ENCODE data around the gene FER. TPM values are rescaled to one million over a fixed set of nuclear protein-coding genes. Genes with fewer than 3 reads are reported as not detected.
"Not testable (repeated sequence)": the region's sequence is repeated elsewhere in the genome, so short reads cannot be mapped to it uniquely, and the experiment has no call there.

The FER gene
- polyA plus RNA-seq, 1 donor from 2014 or later: 8.5 TPM

- H3K27ac ChIP-seq (ENCODE audit: low read length); H3K27me3 ChIP-seq (ENCODE audit: insufficient read depth, low read depth, low read length); H3K36me3 ChIP-seq (ENCODE audit: insufficient read depth, low read length); H3K4me2 ChIP-seq (ENCODE audit: low read length); H2AFZ ChIP-seq (ENCODE audit: low read depth, low read length); H3K9ac ChIP-seq (ENCODE audit: low read length); H3F3A ChIP-seq (ENCODE audit: insufficient read depth, low read length, poor library complexity, severe bottlenecking); H4K20me1 ChIP-seq (ENCODE audit: insufficient read depth); H3K4me3 ChIP-seq (ENCODE audit: low read length); H3K79me2 ChIP-seq (replicated peaks; ENCODE audit: insufficient read depth, low read length); H3K9me2 ChIP-seq (ENCODE audit: insufficient read depth, low read length); H3K9me3 ChIP-seq (ENCODE audit: low read length): not testable (repeated sequence)
Observed at GRCh38 chr5:109025729-109026128, 278.0 kb downstream of the FER start.

DNA sequence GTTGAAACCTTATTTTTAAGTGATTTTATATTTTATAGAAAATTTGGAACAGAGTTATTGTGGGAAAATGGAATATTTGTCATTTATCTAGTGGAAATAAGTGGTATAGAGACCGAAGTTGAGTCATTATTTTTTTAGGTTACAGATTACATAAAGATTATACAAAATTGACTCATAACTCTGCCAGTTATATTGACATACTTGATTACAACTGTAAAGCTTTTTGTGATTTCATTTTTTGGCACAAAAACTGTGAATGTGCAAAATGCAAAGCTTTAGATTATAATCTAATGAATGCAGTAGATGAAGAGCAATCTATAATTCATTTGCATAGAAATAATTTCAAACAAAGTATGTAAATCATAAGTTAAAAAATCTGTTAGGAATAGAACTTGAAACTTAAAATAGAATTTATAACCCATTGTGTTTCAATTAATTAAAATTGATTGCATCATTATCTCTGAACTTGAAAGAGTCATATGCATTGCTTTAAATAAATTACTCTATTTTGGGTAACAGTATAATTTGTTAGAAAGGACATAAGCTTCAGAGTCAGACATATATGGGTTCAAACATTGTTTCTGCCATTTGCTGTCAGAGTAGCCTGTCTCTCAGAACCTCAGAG is 280.4 kb downstream of the FER start:
- H3K27ac ChIP-seq (ENCODE audit: low read length): no peak overlapping the region
- no peaks in the 10 kb centered on the region for H3K27me3 ChIP-seq (ENCODE audit: insufficient read depth, low read depth, low read length)
- no peaks in the 10 kb centered on the region for H3K79me2 ChIP-seq (replicated peaks; ENCODE audit: insufficient read depth, low read length)
- no peak overlapping the region for H2AFZ ChIP-seq (ENCODE audit: low read depth, low read length)
- H3K4me2 ChIP-seq (ENCODE audit: low read length): no peak overlapping the region
- H3K4me3 ChIP-seq (ENCODE audit: low read length): no peak overlapping the region
- H3K9ac ChIP-seq (ENCODE audit: low read length): no peak overlapping the region
- H3F3A ChIP-seq (ENCODE audit: insufficient read depth, low read length, poor library complexity, severe bottlenecking): no peaks in the 10 kb centered on the region
- H4K20me1 ChIP-seq (ENCODE audit: insufficient read depth): no peaks in the 10 kb centered on the region
- no peaks in the 10 kb centered on the region for H3K36me3 ChIP-seq (ENCODE audit: insufficient read depth, low read length)
- TF ChIP-seq RAD21 (conservative IDR thresholded peaks at IDR 0.05) (no peak), POLR2AphosphoS5 (IDR thresholded peaks at IDR 0.05) (no peak), TAF1 (IDR thresholded peaks at IDR 0.05; ENCODE audit: low read depth) (no peak), MXI1 (conservative IDR thresholded peaks at IDR 0.05; ENCODE audit: poor library complexity, severe bottlenecking) (no peak), SMC3 (conservative IDR thresholded peaks at IDR 0.05; ENCODE audit: poor library complexity) (no peak), EZH2 (IDR thresholded peaks at IDR 0.05; ENCODE audit: borderline replicate concordance, insufficient read depth, low read length, poor library complexity, severe bottlenecking) (no peak), EP300 (conservative IDR thresholded peaks at IDR 0.05; ENCODE audit: poor library complexity, severe bottlenecking) (no peak)
- TF ChIP-seq, protein P1, sequence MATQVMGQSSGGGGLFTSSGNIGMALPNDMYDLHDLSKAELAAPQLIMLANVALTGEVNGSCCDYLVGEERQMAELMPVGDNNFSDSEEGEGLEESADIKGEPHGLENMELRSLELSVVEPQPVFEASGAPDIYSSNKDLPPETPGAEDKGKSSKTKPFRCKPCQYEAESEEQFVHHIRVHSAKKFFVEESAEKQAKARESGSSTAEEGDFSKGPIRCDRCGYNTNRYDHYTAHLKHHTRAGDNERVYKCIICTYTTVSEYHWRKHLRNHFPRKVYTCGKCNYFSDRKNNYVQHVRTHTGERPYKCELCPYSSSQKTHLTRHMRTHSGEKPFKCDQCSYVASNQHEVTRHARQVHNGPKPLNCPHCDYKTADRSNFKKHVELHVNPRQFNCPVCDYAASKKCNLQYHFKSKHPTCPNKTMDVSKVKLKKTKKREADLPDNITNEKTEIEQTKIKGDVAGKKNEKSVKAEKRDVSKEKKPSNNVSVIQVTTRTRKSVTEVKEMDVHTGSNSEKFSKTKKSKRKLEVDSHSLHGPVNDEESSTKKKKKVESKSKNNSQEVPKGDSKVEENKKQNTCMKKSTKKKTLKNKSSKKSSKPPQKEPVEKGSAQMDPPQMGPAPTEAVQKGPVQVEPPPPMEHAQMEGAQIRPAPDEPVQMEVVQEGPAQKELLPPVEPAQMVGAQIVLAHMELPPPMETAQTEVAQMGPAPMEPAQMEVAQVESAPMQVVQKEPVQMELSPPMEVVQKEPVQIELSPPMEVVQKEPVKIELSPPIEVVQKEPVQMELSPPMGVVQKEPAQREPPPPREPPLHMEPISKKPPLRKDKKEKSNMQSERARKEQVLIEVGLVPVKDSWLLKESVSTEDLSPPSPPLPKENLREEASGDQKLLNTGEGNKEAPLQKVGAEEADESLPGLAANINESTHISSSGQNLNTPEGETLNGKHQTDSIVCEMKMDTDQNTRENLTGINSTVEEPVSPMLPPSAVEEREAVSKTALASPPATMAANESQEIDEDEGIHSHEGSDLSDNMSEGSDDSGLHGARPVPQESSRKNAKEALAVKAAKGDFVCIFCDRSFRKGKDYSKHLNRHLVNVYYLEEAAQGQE (IDR thresholded peaks at IDR 0.05; ENCODE audit: borderline replicate concordance): no peak
- TF ChIP-seq, protein P2, sequence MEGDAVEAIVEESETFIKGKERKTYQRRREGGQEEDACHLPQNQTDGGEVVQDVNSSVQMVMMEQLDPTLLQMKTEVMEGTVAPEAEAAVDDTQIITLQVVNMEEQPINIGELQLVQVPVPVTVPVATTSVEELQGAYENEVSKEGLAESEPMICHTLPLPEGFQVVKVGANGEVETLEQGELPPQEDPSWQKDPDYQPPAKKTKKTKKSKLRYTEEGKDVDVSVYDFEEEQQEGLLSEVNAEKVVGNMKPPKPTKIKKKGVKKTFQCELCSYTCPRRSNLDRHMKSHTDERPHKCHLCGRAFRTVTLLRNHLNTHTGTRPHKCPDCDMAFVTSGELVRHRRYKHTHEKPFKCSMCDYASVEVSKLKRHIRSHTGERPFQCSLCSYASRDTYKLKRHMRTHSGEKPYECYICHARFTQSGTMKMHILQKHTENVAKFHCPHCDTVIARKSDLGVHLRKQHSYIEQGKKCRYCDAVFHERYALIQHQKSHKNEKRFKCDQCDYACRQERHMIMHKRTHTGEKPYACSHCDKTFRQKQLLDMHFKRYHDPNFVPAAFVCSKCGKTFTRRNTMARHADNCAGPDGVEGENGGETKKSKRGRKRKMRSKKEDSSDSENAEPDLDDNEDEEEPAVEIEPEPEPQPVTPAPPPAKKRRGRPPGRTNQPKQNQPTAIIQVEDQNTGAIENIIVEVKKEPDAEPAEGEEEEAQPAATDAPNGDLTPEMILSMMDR (IDR thresholded peaks at IDR 0.05; ENCODE audit: poor library complexity, severe bottlenecking): no peak
- no peaks in the 10 kb centered on the region for H3K9me3 ChIP-seq (ENCODE audit: low read length)
- H3K9me2 ChIP-seq (ENCODE audit: insufficient read depth, low read length): no peaks in the 10 kb centered on the region
